SW480 (cell line): ENCODE measurements around the gene SLC25A23.
"Not testable (repeated sequence)": the region's sequence is repeated elsewhere in the genome, so short reads cannot be mapped to it uniquely, and the experiment has no call there.

Source experiments
- DNase-seq: peaks from one replicate; pipeline ENCODE4 v3.0.0-alpha.2; 2016; ENCODE audit warnings: low spot score

Gene SLC25A23

DNA sequence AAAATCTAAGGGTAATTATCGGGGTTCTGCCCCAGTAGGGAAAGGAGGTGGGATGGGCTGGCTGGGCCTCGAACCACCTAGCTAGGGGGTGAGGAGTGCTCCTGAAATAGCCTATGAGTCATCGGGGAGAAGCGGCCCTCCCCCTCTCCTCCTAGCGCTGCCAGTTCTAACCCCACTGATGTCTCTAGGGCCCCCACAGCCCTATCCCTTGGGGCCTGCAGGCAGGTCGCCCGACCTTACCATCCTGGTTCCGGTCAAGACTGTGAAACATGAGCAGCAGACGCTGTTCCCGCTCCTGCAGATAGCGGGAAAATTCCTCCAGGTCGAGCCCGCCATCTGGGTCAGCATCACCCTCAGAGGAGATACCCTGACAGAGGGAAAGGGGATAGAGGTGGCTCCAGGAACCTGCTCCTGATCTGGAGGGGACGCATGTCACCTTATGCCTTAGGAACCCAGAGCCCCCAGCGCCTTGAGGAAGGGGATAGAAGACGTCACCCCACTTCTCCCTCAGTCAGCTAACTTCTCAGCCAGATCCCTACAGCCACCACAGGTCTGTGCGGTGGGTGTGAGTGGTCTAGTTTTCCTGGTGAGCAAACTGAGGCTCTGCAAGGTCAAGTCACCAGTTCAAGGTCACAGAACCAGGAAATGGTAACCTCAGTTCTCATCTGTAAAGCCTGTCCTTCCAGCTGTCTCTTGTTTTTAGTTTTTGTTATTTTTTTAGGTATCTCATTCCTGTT, 1.5 kb downstream of the SLC25A23 start:
- no peak for DNase-seq

DNA sequence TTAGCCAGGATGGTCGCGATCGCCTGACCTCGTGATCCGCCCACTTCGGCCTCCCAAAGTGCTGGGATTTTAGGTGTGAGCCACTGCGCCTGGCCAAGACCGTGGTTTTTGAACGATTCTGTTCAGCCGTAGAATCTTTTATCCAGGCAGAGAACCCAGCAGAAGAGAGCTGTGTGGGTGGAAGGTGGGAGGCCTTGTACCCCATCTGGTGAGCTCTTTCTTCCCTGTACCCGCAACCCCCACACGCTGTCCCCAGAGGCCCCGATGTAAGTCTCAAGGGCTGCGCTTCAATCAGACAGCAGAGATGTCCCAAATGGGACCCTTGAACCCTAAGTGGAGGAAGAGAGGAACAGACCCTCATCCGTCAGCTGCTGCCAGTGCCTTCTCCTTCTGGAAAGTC, 3.7 kb downstream of the SLC25A23 start:
- DNase-seq: no peak

DNA sequence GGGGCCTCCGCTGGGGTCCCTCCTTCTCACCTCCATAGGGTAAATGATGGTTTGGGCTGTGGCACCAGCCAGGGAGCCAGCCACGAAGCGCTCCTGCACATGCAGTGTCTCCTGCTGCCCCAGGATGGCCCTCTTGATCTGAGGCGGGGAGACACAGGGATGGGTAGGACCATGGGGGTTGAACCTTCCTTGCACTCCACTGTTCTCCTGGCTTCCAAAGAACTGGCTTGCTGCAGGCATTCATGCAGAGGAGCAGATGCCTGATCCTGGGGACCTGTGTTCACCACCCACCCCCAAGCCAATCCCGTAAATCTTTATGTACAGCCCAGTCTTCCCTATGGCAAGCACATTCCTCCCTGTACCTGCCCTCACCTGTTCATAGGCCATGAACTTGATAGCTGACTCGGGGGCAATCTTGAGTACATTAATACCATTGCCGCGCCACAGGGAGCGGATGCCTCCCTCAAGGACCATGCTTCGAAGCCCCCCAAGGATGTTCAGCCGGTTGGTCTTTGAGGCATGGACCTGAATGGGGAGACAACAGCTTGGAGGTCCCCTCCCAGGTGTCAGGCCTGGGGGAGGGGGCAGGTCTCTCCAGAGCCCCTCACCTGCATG, 5.5 kb downstream of the SLC25A23 start:
- DNase-seq: no peak

DNA sequence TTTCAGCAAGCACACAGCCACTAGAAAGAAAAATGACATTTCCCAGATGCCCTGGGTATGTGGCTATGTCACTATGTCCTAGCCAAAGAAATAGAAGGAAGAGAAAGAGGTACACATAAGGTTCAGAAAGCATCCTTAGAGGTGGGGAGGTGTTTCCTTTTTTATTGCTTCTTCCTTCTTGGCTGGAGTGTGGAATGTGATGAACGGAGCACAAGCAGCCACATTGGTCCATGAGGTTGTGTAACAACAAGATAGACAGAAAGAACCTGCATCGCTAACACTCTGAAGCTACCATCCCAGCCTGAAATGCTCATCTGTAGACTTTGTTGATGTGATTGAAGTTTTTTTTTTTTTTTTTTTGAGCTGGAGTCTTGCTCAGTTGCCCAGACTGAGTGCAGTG, 6.7 kb downstream of the SLC25A23 start:
- DNase-seq: no peak

DNA sequence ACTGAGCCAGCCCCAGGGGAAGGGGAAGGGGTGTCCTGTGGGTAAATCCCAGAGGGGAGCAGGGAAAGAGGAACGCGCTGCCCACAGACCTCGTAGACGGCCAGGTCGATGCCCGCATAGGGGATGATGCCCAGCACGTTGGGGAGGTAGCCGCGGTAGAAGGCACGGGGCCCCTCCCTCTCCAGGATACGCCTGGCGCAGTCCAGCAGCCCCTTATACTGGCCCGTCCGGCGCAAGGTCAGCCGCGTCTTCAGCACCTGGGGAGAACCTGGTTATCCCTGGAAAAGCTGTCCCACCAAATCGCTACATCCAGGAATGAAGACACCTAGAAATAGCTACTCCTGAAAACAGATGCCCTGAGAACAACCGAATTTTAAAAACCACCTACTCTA, 7.4 kb downstream of the SLC25A23 start:
- no peak for DNase-seq

DNA sequence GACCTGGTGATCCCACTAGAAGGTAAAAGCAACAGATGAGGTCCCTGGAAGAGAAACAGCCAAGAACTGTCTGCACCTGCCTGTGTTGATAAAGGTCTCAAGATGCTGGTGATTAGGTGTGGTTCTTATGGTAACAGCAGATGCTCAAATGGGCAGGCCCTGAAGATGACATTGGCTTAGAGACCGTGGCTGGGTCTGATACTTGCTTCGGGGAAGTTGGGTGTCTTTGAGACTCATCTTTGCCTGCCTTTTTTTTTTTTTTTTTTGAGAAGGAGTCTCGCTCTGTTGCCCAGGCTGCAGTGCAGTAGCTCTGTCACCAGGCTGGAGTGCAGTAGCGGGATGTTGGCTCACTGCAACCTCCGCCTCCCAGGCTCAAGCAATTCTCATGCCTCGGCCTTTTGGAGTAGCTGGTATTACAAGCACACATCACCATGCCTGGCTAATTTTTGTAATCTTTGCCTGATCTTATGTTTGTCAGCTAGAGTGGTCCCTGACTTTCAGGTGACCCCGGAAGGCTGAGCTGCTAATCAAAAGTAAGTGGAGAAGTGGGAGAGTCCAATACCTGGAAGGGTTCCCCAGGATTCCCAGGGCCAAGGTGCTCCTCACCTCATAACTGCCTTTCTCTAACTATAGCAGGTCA, 7.9 kb downstream of the SLC25A23 start:
- no peak for DNase-seq

DNA sequence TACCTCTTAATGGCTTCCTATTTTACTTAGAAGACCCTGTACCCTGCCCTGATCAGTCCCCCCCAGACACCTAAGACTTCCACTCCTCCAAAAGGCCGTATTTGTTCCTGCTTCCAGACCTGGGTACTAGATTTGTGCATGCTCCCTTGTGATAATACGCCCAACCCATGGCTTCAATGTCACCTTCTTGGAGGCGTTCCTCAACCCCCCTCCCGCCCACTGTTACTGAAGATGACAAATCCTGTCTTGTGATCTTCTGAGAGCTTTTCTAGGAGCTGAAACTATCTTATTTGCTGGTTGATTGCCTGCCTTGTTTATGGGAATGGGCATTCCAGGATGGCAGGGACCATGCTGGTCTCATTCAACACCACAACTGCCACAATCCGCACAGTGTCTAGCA, 9.4 kb downstream of the SLC25A23 start:
- DNase-seq: no peak

DNA sequence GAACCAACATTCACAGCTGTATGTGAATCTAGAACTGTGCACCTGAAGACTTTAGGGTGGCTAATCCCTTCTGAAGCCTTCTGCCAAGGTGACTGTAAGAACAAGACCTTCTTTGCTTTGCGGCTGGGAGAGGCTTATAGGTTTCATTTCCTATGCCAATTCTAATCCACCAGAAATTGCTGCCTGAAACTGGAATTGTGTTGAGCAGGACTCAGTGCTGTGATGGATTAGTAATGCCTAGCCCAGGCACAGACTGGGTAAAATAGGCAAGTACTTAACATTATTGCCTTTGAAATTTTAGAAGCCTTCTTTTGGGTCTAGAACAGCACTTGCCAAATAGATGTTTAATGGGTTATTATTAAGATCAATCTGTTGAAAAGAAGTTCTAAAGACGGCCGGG, 11.5 kb downstream of the SLC25A23 start:
- DNase-seq: no peak

DNA sequence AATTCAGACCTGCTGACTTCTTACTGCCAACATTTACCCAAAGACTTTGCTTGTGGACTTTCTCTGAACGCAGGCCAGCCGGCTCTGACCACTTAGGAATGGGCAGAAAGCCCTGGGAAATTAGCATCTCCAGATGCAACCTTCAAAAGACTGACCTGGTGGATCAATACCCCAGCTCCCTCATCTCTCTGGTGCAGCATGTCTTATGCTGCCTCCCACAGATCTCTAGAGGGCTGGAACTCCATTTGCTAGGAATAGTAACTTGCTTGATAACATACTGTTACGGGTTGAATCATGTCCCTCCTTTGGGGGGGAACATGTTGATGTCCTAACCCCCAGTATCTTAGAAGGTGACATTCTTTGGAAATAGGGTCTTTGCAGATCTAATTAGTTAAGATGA, 13.1 kb downstream of the SLC25A23 start:
- DNase-seq: no peak

DNA sequence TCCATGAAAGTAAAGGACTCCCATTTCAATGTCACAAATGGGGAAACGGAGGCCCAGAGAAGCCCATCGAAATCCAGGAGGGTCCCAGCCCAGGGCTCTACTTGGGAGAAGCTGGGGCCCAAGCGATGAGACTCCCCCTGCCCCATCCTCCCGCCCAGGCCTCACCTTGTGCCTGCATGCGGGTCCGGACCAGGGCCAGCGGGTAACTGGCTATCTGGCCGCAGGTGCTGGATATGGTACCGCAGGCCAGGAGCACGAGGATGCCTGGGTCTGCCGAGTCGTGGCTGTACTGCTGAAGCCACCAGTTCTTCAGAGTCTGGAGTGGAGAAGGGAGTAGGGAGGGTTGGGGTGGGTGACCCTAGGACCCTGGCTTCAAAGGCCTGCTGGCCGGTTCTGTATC, 15.6 kb downstream of the SLC25A23 start:
- DNase-seq: no peak

DNA sequence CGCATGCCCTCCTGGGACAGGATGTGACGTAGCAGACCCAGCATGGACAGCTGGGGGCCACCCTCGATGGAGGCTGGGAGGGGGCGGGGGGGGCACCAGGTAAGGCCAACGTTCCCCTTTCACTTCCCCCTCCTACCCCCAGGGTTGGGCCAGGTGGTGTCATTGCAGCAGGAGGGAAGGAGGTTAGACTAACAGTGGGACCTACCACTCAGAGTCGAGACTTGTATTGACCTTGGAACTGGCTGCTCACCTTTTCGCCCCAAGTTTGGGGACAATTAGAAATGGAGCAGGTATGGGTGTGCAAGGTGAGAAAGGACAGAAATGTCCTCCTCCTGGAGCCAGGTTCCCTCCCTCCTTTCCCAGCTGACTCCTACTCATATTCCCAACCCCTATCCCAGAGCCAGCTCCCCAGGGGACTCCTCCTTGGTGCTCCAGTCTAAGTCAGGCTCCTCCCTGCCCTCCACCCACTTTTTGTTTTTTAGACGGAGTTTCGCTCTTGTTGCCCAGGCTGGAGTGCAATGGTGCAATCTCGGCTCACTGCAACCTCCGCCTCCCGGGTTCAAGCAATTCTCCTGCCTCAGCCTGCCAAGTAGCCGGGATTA, 17.4 kb downstream of the SLC25A23 start:
- DNase-seq: no peak

DNA sequence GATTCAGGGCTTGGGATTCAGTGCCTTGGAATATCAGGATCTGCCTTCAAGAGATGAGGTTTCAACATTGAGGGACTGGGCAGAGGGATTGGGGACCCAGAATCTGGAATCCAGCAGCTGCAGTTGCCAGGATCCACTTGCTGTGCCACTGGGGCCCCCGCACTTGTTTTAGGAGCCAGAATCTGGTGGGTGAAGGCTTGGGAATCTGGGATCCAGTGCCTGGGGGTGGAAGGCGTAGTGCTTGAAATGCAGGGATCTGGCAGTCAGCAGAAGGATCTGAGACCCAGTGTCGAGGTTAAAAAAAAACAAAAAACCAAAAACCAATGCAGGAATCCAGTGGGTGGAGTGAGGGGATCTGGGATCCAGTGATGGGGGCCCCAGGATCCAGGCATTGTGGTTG, 18.7 kb downstream of the SLC25A23 start:
- no peak for DNase-seq

DNA sequence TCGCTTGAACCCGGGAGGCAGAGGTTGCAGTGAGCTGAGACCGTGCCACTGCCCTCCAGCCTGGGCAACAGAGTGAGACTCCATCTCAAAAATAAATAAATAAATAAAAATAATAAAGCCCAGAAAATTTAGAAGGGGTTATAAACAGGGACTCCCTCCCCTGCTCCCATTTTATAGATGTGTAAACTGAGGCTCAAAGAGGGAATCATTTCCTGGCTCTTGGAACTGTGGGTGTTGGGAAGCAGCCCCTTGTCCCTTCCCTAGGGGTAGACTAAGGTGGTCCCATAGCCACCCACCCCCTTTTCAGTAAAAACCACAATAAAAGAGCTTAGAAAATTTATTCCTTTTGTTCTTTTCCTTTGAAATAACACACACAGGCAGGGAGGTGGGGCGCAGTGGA, 19.8 kb downstream of the SLC25A23 start:
- no peak for DNase-seq

DNA sequence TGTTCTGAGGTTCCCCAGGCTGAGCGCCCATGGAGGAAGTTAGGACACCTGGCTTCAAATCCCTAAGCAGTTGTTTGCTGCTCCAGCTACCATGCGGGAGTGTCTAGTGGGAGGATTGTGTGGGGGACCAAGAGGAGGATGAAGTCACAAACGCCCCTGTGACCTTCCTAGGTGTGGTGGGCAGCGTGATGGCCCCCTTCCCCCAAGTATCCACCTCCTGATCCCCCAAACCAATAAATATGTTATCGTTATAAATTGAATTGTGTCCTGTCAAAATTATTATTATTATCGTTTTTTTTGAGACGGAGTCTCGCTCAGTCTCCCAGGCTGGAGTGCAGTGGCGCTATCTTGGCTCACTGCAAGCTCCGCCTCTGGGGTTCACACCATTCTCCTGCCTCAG, 25.9 kb downstream of the SLC25A23 start, which contains the start of gene SLC25A41:
Gene SLC25A41 (minus strand): TSS at position 101 of the 400 bp plus-strand sequence. CDS start 70 bp downstream, at position 31.
- DNase-seq: no peak

DNA sequence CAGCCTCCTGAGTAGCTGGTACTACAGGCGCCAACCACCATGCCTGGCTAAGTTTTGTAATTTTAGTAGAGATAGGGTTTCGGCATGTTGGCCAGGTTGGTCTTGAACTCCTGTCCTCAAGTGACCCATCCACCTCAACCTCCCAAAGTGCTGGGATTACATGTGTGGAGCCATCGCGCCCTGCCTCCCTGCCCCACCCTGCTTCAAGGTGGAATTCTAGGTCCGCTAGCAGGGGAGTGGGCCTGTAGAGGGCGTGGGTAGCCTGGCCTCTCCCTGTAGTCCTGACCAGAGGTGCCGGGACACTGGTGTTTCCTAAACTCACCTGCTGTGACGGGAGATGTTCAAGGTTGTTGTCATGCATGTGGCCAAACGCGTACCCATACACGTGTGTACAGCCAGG, 26.4 kb downstream of the SLC25A23 start:
- no peak for DNase-seq

DNA sequence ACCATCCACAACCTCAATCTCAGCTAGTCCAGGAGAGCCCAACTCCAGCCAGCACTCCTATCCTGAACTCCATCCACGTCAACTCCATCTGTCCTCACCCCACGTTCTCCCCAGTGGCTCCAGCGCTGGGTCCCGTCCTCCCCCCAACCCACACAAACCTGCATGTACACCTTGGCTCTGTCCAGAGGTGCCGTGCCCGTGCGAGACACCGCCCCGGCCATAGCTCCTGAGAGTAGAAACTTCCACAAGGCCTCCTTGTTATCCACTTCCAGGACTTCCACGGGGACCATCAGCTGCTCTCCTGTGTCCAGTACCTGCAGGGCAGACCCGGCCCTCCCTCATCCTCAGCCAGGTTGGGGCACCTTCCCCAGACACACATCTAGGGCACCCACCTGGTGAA, 27.7 kb downstream of the SLC25A23 start:
- no peak for DNase-seq

DNA sequence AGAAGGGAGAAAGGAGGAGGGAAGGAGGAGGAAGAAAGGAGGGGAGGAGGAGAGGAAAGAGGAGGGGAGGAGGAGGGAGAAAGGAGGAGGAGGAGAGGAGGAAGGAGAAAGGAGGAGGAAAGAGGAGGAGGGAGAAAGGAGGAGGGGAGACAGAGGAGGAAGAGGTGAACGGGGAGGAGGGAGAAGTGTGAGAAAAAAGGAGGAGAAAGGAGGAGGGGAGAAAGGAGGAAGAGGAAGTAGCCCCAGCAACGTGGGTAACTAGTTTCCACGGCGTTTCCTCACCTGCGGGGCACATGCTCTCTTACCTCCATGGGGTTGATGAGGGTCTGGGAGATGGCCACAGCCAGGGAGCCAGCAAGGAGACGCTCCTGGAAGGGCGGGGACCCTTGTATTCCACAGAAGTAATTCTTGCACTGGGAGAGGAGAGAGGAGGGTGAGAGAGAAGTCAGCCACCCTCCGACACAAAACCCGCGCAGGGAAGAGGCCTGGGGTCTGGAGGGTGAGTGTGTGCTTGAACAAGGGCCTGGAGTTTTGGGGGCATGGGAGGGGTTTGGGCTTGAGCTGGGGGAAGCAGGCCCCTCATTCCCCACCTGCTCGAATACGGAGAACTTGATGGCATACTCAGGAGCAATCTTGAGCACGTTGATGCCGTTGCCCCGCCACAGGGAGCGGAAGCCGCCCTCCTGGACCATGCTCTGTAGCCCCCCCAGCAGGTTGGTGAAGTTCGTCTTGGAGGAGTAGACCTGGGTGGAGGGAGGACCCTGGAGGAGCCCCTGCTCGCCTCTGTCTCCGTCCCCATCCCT, 30.0 kb downstream of the SLC25A23 start:
- DNase-seq: no peak

DNA sequence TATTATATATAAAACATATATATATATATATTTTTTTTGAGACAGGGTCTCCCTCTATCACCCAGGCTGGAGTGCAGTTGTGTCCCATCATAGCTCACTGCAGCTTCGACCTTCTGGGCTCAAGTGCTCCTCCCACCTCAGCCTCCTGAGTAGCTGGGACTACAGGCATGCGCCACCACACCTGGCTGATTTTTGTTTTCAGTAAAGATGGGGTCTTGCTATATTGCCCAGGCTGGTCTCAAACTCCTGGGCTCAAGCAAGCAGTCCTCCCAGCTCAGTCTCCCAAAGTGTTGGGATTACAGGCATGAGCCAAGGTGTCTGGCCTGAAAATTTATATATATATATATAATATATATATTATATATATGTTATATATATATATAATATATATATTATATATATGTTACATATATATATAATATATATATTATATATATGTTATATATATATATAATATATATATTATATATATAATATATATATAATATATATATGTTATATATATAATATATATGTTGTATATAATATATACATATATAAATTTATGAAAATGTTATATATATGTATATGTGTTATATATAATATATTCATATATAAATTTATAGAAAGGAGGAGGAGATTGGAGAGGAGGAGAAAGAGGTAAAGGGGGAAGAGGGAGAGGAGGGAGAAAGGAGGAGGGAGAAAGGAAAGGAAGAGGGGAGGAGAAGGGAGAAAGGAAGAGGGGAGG, 30.7 kb downstream of the SLC25A23 start:
- DNase-seq: not testable (repeated sequence)

DNA sequence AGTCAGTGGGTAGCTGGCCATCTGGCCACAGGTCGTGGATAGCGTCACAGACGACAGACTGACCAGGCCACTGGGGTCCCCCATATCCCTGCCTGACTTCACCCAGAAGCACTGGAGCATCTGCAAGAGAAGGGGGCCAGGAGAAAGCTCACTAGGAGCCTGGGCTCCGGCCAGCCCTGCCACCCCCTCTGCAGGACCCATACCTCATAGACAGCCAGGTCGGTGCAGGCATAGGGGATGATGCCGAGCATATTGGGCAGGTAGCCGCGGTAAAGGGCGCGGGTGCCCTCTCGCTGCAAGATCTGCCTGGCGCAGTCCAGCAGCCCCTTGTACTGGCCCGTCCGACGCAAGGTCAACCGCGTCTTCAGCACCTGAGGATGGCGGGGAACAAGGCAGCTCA, 32.5 kb downstream of the SLC25A23 start:
- no peak for DNase-seq

DNA sequence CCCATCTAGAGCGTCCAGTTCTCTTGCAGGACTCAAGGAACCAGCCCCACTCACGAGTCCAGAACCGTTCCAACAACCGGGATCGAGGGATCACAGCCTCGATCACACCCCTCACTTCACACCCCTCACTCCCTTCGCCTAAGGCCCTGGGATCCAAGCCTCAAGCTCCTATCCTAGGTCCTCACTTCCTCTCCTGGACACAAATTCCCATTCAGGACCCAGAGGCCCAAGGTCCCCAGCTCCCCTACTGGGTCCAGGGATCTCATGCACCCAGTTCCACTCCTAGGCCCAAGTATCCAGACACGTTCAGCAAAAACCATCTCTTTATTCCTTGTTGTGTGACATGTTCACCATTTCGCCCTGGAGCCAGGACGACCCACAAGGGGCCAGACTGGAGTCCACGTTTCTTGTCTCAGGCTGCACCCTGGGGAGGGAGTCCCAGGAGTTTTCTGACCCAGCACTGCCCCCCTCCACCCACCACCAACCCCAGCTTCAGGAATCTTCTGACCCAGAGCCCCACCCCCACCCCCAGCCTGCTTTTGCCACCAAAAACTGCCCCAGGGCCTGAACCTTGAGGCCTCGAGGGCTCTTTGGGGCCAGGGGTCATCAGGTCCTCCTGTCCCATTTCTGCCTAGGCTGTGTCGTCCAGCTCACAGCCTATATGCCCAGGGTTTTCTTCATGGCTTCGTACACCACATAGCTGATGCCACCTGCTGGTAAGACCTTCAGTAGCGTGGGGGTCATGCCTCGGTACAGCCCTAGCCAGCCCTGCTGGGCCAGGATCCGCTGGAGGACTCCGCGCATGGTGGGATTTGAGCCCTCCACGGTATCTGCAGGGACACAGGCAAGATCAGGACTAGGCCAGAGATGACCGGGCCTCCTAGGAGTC, 33.6 kb downstream of the SLC25A23 start:
- DNase-seq: no peak
